B cell (primary cell): ENCODE data around the gene MED13. TPM values are rescaled to one million over a fixed set of nuclear protein-coding genes. Genes with fewer than 3 reads are reported as not detected.

Experiments used
- ATAC-seq: fragments of 200-7000 bp; cut with Tn5 transposase; one replicate; pipeline ENCODE4 v1.10.0; 2021; ENCODE audit warnings: low read depth, mild to moderate bottlenecking, moderate number of reproducible peaks, moderate library complexity
- CTCF ChIA-PET: fragments of 350-600 bp; sonication (Branson Sonifier 250); formaldehyde crosslinking; loops from one replicate; lab custom pipeline; 2021; ENCODE audit warnings: antibody characterized with exemption, inconsistent platforms; lab: Charles Lee
- POLR2A ChIA-PET: fragments of 350-600 bp; sonication (Branson Sonifier 250); formaldehyde crosslinking; loops from one replicate; lab custom pipeline; 2021; ENCODE audit warnings: antibody characterized with exemption; lab: Charles Lee
- DNase-seq: peaks from one replicate; pipeline ENCODE4 v3.0.0; 2013
- H2AFZ ChIP-seq: 2 replicates; pipeline ENCODE4 v1.6.1; 2012; ENCODE audit warnings: mild to moderate bottlenecking, low read depth, low read length; ENCODE audit not compliant: insufficient read depth, poor library complexity, severe bottlenecking
- H3K27ac ChIP-seq, 2 donors: 1 replicate in 1 of 2; 2 replicates in 1 of 2; pipeline ENCODE4 v1.5.1; 2012 to 2013; ENCODE audit warnings: low read length in 2 of 2, mild to moderate bottlenecking in 2 of 2, moderate library complexity in 1 of 2
- H3K27me3 ChIP-seq, 4 experiments: fragments of 200-600 bp in 1 of 4; sonication (generic) in 1 of 4; replicated peaks in 1 of 4; 1 replicate in 2 of 4; 2 replicates in 2 of 4; pipeline versions ENCODE4 v1.6.1 to v1.7.0; 2013 to 2016; ENCODE audit warnings: low read length in 3 of 4, mild to moderate bottlenecking in 2 of 4, mixed read lengths in 1 of 4, moderate library complexity in 1 of 4; ENCODE audit not compliant: insufficient read depth in 4 of 4, control insufficient read depth in 3 of 4; ENCODE audit errors: control extremely low read depth in 1 of 4
- H3K36me3 ChIP-seq, 2 experiments: replicated peaks in 1 of 2; 1 replicate in 1 of 2; 2 replicates in 1 of 2; pipeline versions ENCODE4 v1.6.1 to v1.7.1; 2013; ENCODE audit warnings: low read length in 1 of 2; ENCODE audit not compliant: insufficient read depth in 2 of 2, control insufficient read depth in 1 of 2; ENCODE audit errors: control extremely low read depth in 1 of 2, extremely low read depth in 1 of 2
- H3K4me1 ChIP-seq, 2 donors: fragments of 200-600 bp in 1 of 2; sonication (generic) in 1 of 2; 1 replicate in 1 of 2; 2 replicates in 1 of 2; pipeline versions ENCODE4 v1.5.1 to v1.6.1; 2013 to 2017; ENCODE audit warnings: low read length in 2 of 2; ENCODE audit not compliant: control insufficient read depth in 2 of 2, insufficient read depth in 2 of 2
- H3K4me2 ChIP-seq: replicated peaks from 2 replicates; pipeline ENCODE3; 2012; ENCODE audit warnings: mild to moderate bottlenecking, low read depth, low read length; ENCODE audit not compliant: poor library complexity, severe bottlenecking
- H3K4me3 ChIP-seq, 5 experiments: fragments of 200-600 bp in 1 of 5; sonication (generic) in 1 of 5; 1 replicate in 3 of 5; 2 replicates in 2 of 5; pipeline versions ENCODE4 v1.5.1 to v1.7.0; 2011 to 2016; ENCODE audit warnings: low read length in 4 of 5, mild to moderate bottlenecking in 4 of 5, low read depth in 2 of 5, control low read depth in 1 of 5, moderate library complexity in 1 of 5; ENCODE audit not compliant: insufficient read depth in 1 of 5; ENCODE audit errors: control extremely low read depth in 1 of 5, extremely low read depth in 1 of 5
- H3K79me2 ChIP-seq: fragments of 200-600 bp; sonication (generic); one replicate; pipeline ENCODE4 v1.6.0; 2016; ENCODE audit warnings: low read length; ENCODE audit not compliant: control insufficient read depth, insufficient read depth
- H3K9ac ChIP-seq: fragments of 200-600 bp; sonication (generic); 2 replicates; pipeline ENCODE4 v1.6.1; 2017; ENCODE audit warnings: mild to moderate bottlenecking, low read length, moderate library complexity
- H3K9me3 ChIP-seq, 3 donors: one replicate each; pipeline versions ENCODE4 v1.6.1 to v1.7.1; 2013; ENCODE audit warnings: low read length in 2 of 3; ENCODE audit not compliant: control insufficient read depth in 2 of 3, insufficient read depth in 1 of 3; ENCODE audit errors: control extremely low read depth in 1 of 3
- H4K20me1 ChIP-seq: 2 replicates; pipeline ENCODE4 v1.6.0; 2012; ENCODE audit warnings: mild to moderate bottlenecking, low read length; ENCODE audit not compliant: insufficient read depth, control insufficient read depth, poor library complexity, severe bottlenecking
- H3K27ac Mint-ChIP-seq: one replicate; pipeline ENCODE4 v1.8.0; 2021; ENCODE audit warnings: mixed read lengths
- H3K27me3 Mint-ChIP-seq: one replicate; pipeline ENCODE4 v1.8.0; 2021; ENCODE audit warnings: mixed read lengths
- H3K4me1 Mint-ChIP-seq: one replicate; pipeline ENCODE4 v1.8.0; 2021; ENCODE audit warnings: mixed read lengths
- H3K4me3 Mint-ChIP-seq: one replicate; pipeline ENCODE4 v1.8.0; 2021; ENCODE audit warnings: mixed read lengths
- H3K9me3 Mint-ChIP-seq: one replicate; pipeline ENCODE4 v1.8.0; 2022; ENCODE audit warnings: mixed read lengths; ENCODE audit not compliant: insufficient read depth
- CTCF ChIP-seq: fragments of 200-600 bp; IDR thresholded peaks from one replicate; pipeline ENCODE4 v1.8.0; 2022; ENCODE audit warnings: antibody characterized with exemption, mild to moderate bottlenecking
- EZH2 ChIP-seq: IDR thresholded peaks from 2 replicates; pipeline ENCODE4 v1.6.1; 2012; ENCODE audit warnings: borderline replicate concordance, low read depth, mild to moderate bottlenecking, moderate library complexity, low read length; ENCODE audit not compliant: insufficient read depth, poor library complexity, severe bottlenecking
- WGBS: methylation state at CpG from one replicate; pipeline ENCODE4 v1.1.5; 2013; ENCODE audit warnings: missing lambda C conversion rate; ENCODE audit not compliant: insufficient coverage; 5-methylcytosine and 5-hydroxymethylcytosine counted together
- intact Hi-C: fragments of 100-400 bp; cut with micrococcal nuclease; formaldehyde crosslinking; loops from one replicate; pipeline ENCODE4 v1.10.0; 2022
- polyA plus RNA-seq: library from polyadenylated mRNA; depleted of rRNA; stranded (reverse); fragments of >200 nt; gene quantifications from 2 replicates; pipeline ENCODE4 v1.2.3, GENCODE V29; 2012
- total RNA-seq, 2 donors: library from RNA; stranded (reverse); fragments of 120-200 nt in 1 of 2; gene quantifications; 1 replicate in 1 of 2; 2 replicates in 1 of 2; pipeline versions ENCODE4 v1.2.3 to v1.2.4, GENCODE V29; 2013 to 2022

Gene MED13
- total and polyA plus RNA-seq, 2 donors (not counting 1 experiment from before 2014, with no cell fraction given) = 17.3 to 120 TPM

- H3K4me2 ChIP-seq = no peak overlapping the region
- ATAC-seq (no peak), DNase-seq (no peak)
- POLR2A ChIA-PET = no interaction called here
- Mint-ChIP-seq H3K27me3 (no peaks in the 10 kb centered on the region), H3K27ac (no peak overlapping the region), H3K4me1 (peaks cover 19% of the 10 kb centered on the region), H3K4me3 (no peak overlapping the region), H3K9me3 (no peaks in the 10 kb centered on the region)
- H3K27ac ChIP-seq = no peak overlapping the region
- intact Hi-C loops = no loop called here
- no peak for TF ChIP-seq EZH2
- TF ChIP-seq CTCF = no peak
- no peak overlapping the region for H2AFZ ChIP-seq
- H3K9ac ChIP-seq = no peak overlapping the region
- H4K20me1 ChIP-seq = no peaks in the 10 kb centered on the region
- no peaks in the 10 kb centered on the region for H3K79me2 ChIP-seq
- no peaks in the 10 kb centered on the region for H3K27me3 ChIP-seq
- H3K4me3 ChIP-seq = no peak overlapping the region
- peaks cover 0 to 3% of the 10 kb centered on the region in 2 donors for H3K4me1 ChIP-seq
- CTCF ChIA-PET = no interaction called here
- no peaks in the 10 kb centered on the region for H3K36me3 ChIP-seq
- 100% methylated on average over 3 of the region's 7 CpGs for WGBS
- no peaks in the 10 kb centered on the region for H3K9me3 ChIP-seq
Measured at GRCh38 chr17:62090021-62090824, 25.1 kb upstream of the MED13 start.

GRCh38 chr17:62089334-62089733 lies 24.3 kb upstream of the MED13 start:
- no peak overlapping the region for H3K27ac Mint-ChIP-seq

More at GRCh38 chr17:62089334-62089733, 24.3 kb upstream of the MED13 start:
- no peaks in the 10 kb centered on the region for H4K20me1 ChIP-seq
- peaks cover 0 to 7% of the 10 kb centered on the region in 2 donors for H3K4me1 ChIP-seq
- no peaks in the 10 kb centered on the region for H3K36me3 ChIP-seq
- CTCF ChIA-PET = no interaction called here
- no peaks in the 10 kb centered on the region for H3K79me2 ChIP-seq
- intact Hi-C loops = no loop called here
- H3K9me3 Mint-ChIP-seq = no peaks in the 10 kb centered on the region
- no peak overlapping the region for H2AFZ ChIP-seq
- TF ChIP-seq EZH2 (no peak), CTCF (no peak)
- no peak overlapping the region for H3K4me3 ChIP-seq
- no peak overlapping the region for H3K4me2 ChIP-seq
- no peak overlapping the region for H3K4me3 Mint-ChIP-seq
- H3K27ac ChIP-seq = no peak overlapping the region
- H3K9ac ChIP-seq = no peak overlapping the region
- DNase-seq = no peak
- ATAC-seq = no peak
- no peaks in the 10 kb centered on the region for H3K9me3 ChIP-seq
- POLR2A ChIA-PET = no interaction called here
- H3K4me1 Mint-ChIP-seq = peaks cover 21% of the 10 kb centered on the region
- no peaks in the 10 kb centered on the region for H3K27me3 Mint-ChIP-seq
- WGBS = no CpG with 5 or more reads among the region's 3 CpGs
- no peaks in the 10 kb centered on the region for H3K27me3 ChIP-seq
